Effector memory CD4-positive, alpha-beta T cell (primary cell): ENCODE data around the gene RAB6C.
"Not testable (repeated sequence)": the region's sequence is repeated elsewhere in the genome, so short reads cannot be mapped to it uniquely, and the experiment has no call there.

Source experiments
- DNase-seq, 3 donors: peaks; one replicate each; pipeline ENCODE4 v3.0.0-alpha.2; 2020
- H3K27ac ChIP-seq: 2 replicates; pipeline ENCODE4 v1.7.0; 2013; ENCODE audit warnings: mild to moderate bottlenecking, low read length, moderate library complexity; ENCODE audit not compliant: insufficient read depth, poor library complexity, severe bottlenecking
- H3K27me3 ChIP-seq: replicated peaks from 2 replicates; pipeline ENCODE4 v1.7.0; 2013; ENCODE audit warnings: mild to moderate bottlenecking, low read length; ENCODE audit not compliant: insufficient read depth, control insufficient read depth, poor library complexity, severe bottlenecking
- H3K36me3 ChIP-seq: 2 replicates; pipeline ENCODE4 v1.7.0; 2013; ENCODE audit warnings: mild to moderate bottlenecking, low read length, moderate library complexity; ENCODE audit not compliant: control insufficient read depth, insufficient read depth
- H3K4me1 ChIP-seq: 2 replicates; pipeline ENCODE4 v1.7.0; 2013; ENCODE audit warnings: low read length, mild to moderate bottlenecking; ENCODE audit not compliant: control insufficient read depth, insufficient read depth, poor library complexity, severe bottlenecking
- H3K4me3 ChIP-seq: 2 replicates; pipeline ENCODE4 v1.7.0; 2013; ENCODE audit warnings: low read length, low read depth, mild to moderate bottlenecking; ENCODE audit not compliant: insufficient read depth, poor library complexity, severe bottlenecking
- H3K9me3 ChIP-seq: 2 replicates; pipeline ENCODE4 v1.7.0; 2013; ENCODE audit warnings: mild to moderate bottlenecking, low read length, moderate library complexity; ENCODE audit not compliant: control insufficient read depth

RAB6C gene

DNA sequence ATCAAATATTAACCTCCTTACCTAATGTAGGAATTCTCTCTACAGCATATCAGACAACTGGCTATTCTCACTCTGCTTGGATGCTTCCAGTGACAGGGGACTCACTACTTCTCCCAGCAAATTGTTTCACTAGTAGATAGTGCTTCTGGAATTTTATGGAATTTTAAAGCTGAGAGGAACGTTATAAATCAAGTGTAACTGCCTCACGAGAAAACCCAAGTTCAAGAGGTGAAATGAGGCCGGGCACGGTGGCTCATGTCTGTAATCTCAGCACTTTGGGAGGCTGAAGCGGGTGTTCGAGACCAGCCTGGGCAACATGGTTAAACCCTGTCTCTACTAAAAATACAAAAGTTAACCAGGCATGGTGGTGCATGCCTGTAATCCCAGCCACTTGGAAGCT lies 23.3 kb upstream of the RAB6C start:
- not testable (repeated sequence) for H3K27ac ChIP-seq, H3K4me1 ChIP-seq, H3K36me3 ChIP-seq, H3K27me3 ChIP-seq, H3K9me3 ChIP-seq, DNase-seq, H3K4me3 ChIP-seq

DNA sequence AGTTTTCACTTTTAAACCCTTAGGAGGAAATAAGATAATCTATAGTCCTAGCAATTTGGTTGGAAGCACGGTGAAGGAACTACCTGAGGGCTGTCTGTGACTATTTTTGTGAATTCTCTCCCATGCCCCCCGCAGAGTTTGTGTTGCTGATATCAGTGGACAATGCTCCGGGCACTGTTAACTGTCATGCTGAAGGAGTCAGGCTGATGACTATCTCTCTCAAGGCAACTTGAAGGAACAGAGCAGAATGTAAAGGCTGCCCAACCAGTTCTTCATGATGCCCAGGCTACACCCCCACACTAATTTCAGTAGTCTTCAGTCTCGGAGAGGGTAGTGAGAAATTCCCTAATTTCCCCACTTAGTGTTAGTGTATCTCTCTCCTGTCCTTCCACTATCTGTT lies 21.6 kb upstream of the RAB6C start:
- no peaks in the 10 kb centered on the region for H3K9me3 ChIP-seq
- no peaks in the 10 kb centered on the region for H3K4me1 ChIP-seq
- no peak overlapping the region for H3K27ac ChIP-seq
- no peaks in the 10 kb centered on the region for H3K27me3 ChIP-seq
- DNase-seq, result no peak
- no peaks in the 10 kb centered on the region for H3K36me3 ChIP-seq
- no peak overlapping the region for H3K4me3 ChIP-seq

DNA sequence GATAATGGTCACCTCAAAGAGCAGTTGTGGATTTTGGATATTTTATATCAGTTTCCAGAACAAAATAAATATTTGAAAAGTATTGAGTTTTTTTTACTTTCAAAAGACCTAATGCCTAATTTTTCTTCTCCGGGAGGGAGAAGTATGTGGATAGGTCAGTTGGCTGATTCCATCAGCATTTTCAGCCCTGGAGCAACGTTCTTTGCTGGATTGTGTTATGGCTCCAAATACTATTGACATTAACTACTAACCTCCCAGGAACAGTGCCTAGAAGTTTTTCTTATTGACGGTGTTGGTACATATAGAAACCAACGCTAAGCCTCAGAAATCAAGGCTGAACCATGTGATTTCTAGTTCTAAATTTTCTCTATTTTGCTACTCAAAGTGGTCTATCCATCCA lies 20.7 kb upstream of the RAB6C start:
- H3K4me1 ChIP-seq, H3K36me3 ChIP-seq, H3K9me3 ChIP-seq, H3K27me3 ChIP-seq, H3K27ac ChIP-seq, DNase-seq, H3K4me3 ChIP-seq: not testable (repeated sequence)

DNA sequence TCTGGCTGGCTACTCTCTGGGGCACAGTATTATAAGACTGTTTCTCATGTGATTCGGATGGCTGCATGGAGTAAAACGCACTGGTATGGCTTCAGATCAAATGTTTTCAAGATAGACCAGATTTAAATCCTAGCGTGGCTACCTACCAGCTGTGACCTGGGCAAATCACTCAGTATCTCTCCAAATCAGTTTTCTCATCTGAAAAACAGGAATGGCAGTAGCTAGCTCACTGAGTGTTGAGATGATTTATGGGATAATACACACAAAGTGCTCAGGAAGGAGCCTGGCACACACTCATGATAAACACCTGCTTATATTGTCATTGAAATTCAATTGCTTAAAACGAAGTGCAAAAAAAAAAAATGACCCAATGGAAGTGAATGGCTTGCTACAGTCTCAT lies 10.9 kb upstream of the RAB6C start:
- H3K4me1 ChIP-seq, H3K27me3 ChIP-seq, H3K4me3 ChIP-seq, H3K27ac ChIP-seq, DNase-seq, H3K9me3 ChIP-seq, H3K36me3 ChIP-seq: not testable (repeated sequence)

DNA sequence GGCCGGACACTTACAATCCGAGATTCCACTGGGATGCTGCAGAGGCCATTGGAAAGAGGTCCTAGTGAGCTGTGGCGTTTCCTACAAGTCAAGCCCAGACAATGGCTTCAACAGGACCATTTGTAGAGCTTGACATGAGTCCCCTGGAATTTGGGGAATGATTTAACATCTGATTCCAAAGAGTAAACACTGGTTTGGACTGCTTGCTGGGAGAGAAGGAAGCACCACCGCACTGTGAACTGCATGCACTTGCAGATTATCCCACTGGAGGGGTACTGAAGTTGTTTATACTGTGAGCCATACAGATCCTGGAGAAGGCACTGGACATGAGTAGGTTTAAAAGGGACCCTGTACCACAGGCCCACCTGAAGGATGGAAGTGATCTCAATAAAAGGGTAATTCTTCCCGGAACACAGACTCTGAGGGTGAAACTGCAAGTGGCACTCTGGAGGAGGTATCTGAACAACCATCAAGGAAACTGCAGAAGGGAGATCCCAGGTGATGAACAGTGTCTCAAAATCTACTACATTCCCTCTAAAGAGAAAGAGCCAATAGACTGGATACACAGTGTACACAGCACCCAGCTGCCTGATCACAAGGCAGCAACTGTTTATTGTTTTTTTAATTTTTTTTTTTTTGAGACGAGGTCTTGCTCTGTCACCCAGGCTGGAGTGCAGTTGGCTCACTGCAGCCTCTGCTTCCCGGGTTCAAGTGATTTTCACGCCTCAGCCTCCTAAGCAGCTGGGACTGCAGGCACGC lies 4.3 kb upstream of the RAB6C start:
- Histone ChIP-seq H3K4me1 (no peaks in the 10 kb centered on the region), H3K9me3 (no peaks in the 10 kb centered on the region), H3K36me3 (no peaks in the 10 kb centered on the region), H3K27ac (no peak overlapping the region), H3K27me3 (no peaks in the 10 kb centered on the region), H3K4me3 (no peak overlapping the region)
- no peak for DNase-seq

DNA sequence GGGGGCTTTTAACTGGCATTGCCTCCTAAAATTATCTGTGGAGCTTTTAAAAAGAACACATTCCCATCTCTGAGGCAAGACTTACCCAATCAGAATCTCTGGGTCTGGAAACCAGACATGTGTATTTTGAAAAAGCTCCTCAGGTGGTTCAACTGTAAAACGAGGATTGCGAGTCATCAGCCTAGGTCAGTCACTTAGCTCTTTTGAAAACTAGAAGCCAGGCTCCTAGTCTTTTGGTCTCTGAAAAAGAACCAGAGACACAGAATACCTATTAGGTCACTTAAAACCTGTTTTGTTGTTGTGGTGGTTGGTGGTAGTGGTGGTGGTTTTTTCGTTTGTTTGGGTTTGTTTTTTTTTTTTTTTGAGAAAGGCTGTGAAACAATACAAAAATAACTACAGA lies 2.5 kb upstream of the RAB6C start:
- not testable (repeated sequence) for H3K4me3 ChIP-seq, DNase-seq, H3K4me1 ChIP-seq, H3K36me3 ChIP-seq, H3K9me3 ChIP-seq, H3K27me3 ChIP-seq, H3K27ac ChIP-seq

DNA sequence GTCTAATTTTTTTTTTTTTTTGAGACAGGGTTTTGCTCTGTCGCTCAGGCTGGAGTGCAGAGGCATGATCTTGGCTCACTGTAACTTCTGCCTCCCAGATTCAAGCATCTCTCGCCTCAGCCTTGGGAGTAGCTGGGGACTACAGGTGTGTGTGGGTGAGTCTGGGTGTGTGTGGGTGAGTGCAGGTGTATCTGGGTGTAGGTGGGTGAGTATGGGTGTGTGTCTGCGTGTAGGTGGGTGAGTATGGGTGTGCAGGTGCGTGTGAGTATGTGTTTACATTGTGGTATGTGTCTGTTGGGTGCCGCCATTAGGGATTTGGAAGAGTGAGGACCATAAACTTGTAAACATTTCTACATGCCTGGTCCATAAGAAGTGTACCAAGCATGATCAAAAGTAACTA lies 1.5 kb upstream of the RAB6C start:
- H3K9me3 ChIP-seq, result no peaks in the 10 kb centered on the region
- H3K4me1 ChIP-seq, result no peaks in the 10 kb centered on the region
- no peak for DNase-seq
- no peaks in the 10 kb centered on the region for H3K36me3 ChIP-seq
- H3K27ac ChIP-seq, result no peak overlapping the region
- H3K27me3 ChIP-seq, result no peaks in the 10 kb centered on the region
- H3K4me3 ChIP-seq, result no peak overlapping the region

DNA sequence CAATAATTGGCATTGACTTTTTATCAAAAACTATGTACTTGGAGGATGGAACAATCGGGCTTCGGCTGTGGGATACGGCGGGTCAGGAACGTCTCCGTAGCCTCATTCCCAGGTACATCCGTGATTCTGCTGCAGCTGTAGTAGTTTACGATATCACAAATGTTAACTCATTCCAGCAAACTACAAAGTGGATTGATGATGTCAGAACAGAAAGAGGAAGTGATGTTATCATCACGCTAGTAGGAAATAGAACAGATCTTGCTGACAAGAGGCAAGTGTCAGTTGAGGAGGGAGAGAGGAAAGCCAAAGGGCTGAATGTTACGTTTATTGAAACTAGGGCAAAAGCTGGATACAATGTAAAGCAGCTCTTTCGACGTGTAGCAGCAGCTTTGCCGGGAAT lies 780 bp downstream of the RAB6C start:
- H3K9me3 ChIP-seq, H3K4me1 ChIP-seq, H3K4me3 ChIP-seq, DNase-seq, H3K27ac ChIP-seq, H3K27me3 ChIP-seq, H3K36me3 ChIP-seq: not testable (repeated sequence)

DNA sequence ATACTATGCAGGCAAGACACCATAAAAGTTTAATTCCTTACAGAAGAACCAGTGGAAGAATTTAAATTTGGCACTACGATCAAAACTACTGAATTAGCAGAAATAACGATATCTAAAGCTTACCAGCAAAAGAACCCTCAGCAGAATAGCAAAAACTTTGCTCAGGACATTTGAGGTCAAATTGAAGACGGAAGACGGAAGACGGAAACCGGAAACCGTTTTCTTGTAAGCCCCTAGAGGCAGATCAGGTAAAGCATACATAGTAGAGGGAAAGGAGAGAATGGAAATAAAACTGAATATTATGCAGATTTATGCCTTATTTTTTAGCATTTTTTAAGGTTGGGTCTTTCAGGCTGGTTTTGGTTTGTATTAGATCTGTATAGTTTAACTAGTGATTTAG lies 2.2 kb downstream of the RAB6C start:
- not testable (repeated sequence) for H3K4me1 ChIP-seq, H3K4me3 ChIP-seq, DNase-seq, H3K27me3 ChIP-seq, H3K36me3 ChIP-seq, H3K27ac ChIP-seq, H3K9me3 ChIP-seq

DNA sequence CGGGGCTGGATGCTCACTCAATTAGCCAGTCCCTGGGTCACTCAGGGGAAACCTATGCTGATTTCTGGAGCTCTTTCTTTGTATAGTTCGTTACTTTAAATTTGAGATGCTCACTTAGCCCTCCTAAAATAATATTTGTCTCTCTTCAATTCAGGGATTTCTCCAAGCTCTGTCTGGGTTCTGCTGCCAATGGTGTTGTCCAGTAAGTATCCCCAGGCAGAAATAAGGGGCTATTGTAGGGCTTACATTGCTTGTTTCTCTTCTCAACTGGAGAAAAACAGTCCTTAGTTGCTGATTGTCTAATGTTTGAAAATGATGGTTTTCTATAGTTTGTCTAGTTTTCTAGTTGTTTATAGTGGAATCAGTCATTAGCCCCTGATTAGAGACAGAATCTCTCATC lies 5.0 kb downstream of the RAB6C start:
- Histone ChIP-seq H3K9me3 (no peaks in the 10 kb centered on the region), H3K27ac (no peak overlapping the region), H3K4me3 (no peak overlapping the region), H3K36me3 (no peaks in the 10 kb centered on the region), H3K27me3 (no peaks in the 10 kb centered on the region), H3K4me1 (no peaks in the 10 kb centered on the region)
- DNase-seq, result no peak
